Right cardiac atrium (tissue), 5 donors: ENCODE results near the gene KCNMB2. TPM values are rescaled to one million over a fixed set of nuclear protein-coding genes. Genes with fewer than 3 reads are reported as not detected.

ENCODE experiments used
- ATAC-seq, 2 donors: fragments of 200-7000 bp; cut with Tn5 transposase; one replicate each; pipeline versions ENCODE4 v1.8.0 to v1.9.1; 2020; ENCODE audit warnings: moderate library complexity in 2 of 2, mild to moderate bottlenecking in 1 of 2
- DNase-seq, 3 donors: peaks; one replicate each; pipeline ENCODE4 v3.0.0-alpha.2; 2020
- H3K27ac ChIP-seq: one replicate; pipeline ENCODE4 v1.5.1; 2013; ENCODE audit warnings: mild to moderate bottlenecking, low read length, control low read depth, moderate library complexity
- H3K27me3 ChIP-seq: one replicate; pipeline ENCODE4 v1.6.1; 2013; ENCODE audit not compliant: control insufficient read depth, insufficient read depth
- H3K4me1 ChIP-seq: one replicate; pipeline ENCODE4 v1.6.1; 2013; ENCODE audit warnings: low read length; ENCODE audit not compliant: control insufficient read depth, insufficient read depth
- H3K4me3 ChIP-seq: one replicate; pipeline ENCODE4 v1.5.1; 2013; ENCODE audit warnings: low read length, control low read depth
- H3K9me3 ChIP-seq: one replicate; pipeline ENCODE4 v1.6.1; 2013; ENCODE audit warnings: low read length; ENCODE audit not compliant: control insufficient read depth
- WGBS: extraction: QIAGEN DNeasy Blood & Tissue Kit; methylation state at CpG from one replicate; pipeline ENCODE4 v1.1.7; 2013; 5-methylcytosine and 5-hydroxymethylcytosine counted together
- intact Hi-C, 4 donors: fragments of 100-400 bp; cut with DNase I; formaldehyde crosslinking; loops; one replicate each; pipeline versions ENCODE4 v1.11.0 to v1.14.0; 2022 to 2023
- polyA plus RNA-seq: library from polyadenylated mRNA; stranded (reverse); fragments of 200-250 nt; gene quantifications from one replicate; pipeline ENCODE4 v1.2.3, GENCODE V29; 2013
- total RNA-seq, 4 donors: library from RNA; stranded (reverse); fragmentation: NEBNext Ultra II Directional; extraction: Animal tissue kit (Norgen Biotek cat#: 25700); gene quantifications; one replicate each; pipeline ENCODE4 v1.2.1, GENCODE V29; 2021
- donor health status: healthy with polysubstance abuse.
- donor health status: DM: no; HTN: yes; CAD: no.
- donor health status: DM: no; HTN: no; CAD: no.
- donor health status: DM: no; HTN: yes; CAD: no; lungs with severe emphysema.
- donor health status: DM: yes; HTN: yes; CAD: no.

Gene KCNMB2
- total and polyA plus RNA-seq, 5 donors: 4.5 to 10.0 (median 5.1) TPM

DNA sequence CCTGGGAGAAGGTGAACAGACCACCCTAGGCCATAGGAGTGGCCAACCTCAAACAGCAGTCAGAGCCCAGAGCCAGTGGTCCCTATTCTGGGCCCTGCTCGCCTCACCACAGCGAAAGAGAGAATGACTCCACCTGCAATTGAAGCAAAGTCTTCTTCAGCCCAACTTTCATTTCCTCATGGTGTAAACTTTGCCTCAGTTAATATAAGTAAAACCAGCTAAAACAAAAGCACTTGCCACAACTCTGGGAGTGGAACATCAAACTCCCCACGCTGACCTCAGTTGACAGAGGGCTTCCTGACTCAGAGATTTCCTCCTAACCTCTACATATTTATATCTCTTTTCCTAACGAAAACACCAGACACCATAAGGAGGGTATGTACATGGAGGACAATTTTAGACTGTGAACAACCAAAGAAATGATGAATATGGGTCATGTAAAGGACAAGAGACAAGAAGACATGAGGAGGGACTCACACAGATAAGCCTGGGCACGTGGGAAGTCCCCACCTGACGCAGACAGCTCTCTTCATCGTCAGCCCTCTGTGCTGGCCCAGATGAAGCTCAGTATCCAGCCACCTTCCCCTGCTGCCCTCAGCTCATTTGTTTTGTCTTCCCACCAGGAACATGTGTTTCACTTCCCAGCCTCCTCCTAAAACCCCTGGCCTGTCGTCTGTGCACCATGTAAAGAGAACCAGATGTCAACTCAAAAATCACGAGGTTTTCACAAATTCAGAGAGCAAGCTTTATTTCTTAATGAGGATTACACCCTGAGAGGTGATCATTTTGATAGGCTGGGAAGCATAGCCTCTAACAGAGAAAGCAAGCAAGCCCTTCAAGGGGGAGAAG lies 140.9 kb downstream of the KCNMB2 start:
- intact Hi-C loops: no loop called here
- no peak overlapping the region for H3K27ac ChIP-seq

GRCh38 chr3:178677961-178678360 lies 141.7 kb downstream of the KCNMB2 start:
- DNase-seq (no peak), ATAC-seq (no peak)
- H3K27ac ChIP-seq: no peak overlapping the region
- 53% methylated on average over 2 of the region's 2 CpGs for WGBS
- H3K4me1 ChIP-seq: no peaks in the 10 kb centered on the region
- intact Hi-C loops: no loop called here
- H3K27me3 ChIP-seq: no peaks in the 10 kb centered on the region
- H3K4me3 ChIP-seq: no peak overlapping the region
- no peaks in the 10 kb centered on the region for H3K9me3 ChIP-seq

More for the DNA sequence above, 140.9 kb downstream of the KCNMB2 start:
- Histone ChIP-seq H3K4me1 (no peaks in the 10 kb centered on the region), H3K27me3 (no peaks in the 10 kb centered on the region), H3K9me3 (no peaks in the 10 kb centered on the region), H3K4me3 (no peak overlapping the region)
- peak in 1 of 2 donors; percentile 22 for ATAC-seq
- DNase-seq: no peak
- WGBS: 57% methylated on average over 9 of the region's 9 CpGs

DNA sequence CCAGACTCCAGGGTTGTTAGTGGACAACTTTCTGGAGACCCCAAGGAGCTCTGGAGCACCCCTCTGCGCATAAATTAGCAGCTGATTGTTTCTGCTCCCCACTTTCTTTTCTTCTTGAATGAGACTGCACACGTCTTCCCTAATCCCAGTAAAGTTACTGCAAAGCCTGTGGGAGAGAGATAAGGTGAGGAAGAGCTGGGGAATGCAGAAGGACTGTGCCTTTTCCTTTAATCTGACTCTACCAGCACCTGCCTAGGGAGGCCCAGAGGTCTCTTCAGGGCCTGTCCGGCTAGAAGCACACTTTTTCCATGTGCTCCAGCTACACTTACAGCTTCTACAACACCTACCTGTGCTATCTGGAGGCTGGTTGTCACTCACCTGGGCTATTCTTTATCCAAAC lies 143.8 kb downstream of the KCNMB2 start:
- H3K27ac ChIP-seq: no peak overlapping the region
- intact Hi-C loops: no loop called here
- WGBS: 52% methylated on average over 3 of the region's 3 CpGs
- no peaks in the 10 kb centered on the region for H3K4me1 ChIP-seq
- H3K4me3 ChIP-seq: no peak overlapping the region
- ATAC-seq (no peak), DNase-seq (no peak)
- H3K27me3 ChIP-seq: no peaks in the 10 kb centered on the region
- no peaks in the 10 kb centered on the region for H3K9me3 ChIP-seq

DNA sequence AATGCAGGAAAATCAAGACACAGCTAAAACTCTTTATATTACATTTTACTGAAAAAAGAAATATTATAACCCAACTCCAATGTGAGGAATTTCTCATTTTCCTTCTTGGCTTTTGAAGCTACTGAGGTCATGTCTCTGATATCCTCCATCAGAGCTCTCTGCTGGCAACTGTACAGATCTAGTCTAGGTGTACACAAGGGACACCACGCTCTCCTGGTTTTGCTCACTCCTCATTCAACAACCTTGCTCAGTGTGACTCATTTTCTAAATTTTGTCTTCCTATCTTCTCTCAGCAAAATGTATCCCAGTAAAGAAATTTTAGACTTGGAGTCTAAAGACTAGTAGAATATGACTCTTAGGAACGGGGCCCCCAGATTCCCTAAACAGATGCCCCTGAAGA lies 144.3 kb downstream of the KCNMB2 start:
- no peaks in the 10 kb centered on the region for H3K9me3 ChIP-seq
- intact Hi-C loops: no loop called here
- no peaks in the 10 kb centered on the region for H3K27me3 ChIP-seq
- no peak overlapping the region for H3K27ac ChIP-seq
- ATAC-seq (no peak), DNase-seq (no peak)
- no peak overlapping the region for H3K4me3 ChIP-seq
- H3K4me1 ChIP-seq: no peaks in the 10 kb centered on the region
- WGBS: 74% methylated on average over 2 of the region's 2 CpGs

DNA sequence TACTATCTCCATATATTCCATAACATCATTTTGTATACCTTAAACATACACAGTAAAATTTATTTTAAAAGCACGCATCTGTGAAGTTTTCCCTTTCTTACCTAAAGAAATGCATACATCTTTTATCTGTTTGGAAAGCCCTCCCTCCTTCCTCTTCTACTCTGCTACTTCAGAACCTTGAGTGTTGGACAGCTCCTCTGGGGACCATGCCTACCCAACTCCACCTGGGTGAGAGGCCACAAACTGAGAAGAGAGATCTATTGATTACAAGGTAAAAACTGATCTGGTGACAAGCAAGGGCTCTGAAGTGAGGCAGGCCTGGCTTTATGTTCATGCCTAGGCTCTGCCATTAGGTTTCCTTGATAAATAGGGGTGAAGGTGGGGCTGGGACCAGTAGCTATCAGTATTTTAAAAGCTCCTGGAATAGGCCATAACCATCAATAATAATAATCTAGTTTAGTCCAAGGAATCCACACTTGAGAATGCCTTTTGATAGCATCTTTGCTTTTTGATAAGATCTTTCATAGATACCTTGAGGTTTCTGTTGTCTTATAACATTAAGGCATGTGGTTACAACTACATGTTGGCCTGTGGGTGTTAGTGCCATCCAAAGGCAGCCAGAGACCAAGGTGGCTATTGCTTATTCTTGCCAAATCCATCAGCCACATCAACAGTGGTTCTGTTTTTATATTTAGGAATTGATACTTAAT lies 148.8 kb downstream of the KCNMB2 start:
- intact Hi-C loops: no loop called here
- DNase-seq (no peak), ATAC-seq (no peak)
- no peak overlapping the region for H3K4me3 ChIP-seq
- WGBS: 78% methylated on average over 1 of the region's 1 CpG
- H3K9me3 ChIP-seq: no peaks in the 10 kb centered on the region
- H3K27me3 ChIP-seq: no peaks in the 10 kb centered on the region
- H3K4me1 ChIP-seq: no peaks in the 10 kb centered on the region
- no peak overlapping the region for H3K27ac ChIP-seq

DNA sequence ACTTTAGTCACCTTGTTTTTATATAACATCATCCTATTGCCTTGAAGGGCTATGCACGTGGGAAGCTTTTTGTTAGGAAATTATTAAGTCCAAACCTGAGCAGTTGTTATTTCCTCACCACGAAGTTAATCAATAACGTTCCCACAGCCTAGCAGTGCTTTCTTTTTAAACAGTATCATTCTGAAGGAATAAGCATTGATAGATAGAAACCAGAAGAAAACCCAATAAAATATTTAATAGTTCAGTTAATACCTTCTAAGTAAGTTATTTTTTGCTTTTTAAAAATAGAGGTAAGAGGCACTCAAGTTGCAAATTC lies 149.3 kb downstream of the KCNMB2 start:
- DNase-seq (no peak), ATAC-seq (no peak)
- H3K27ac ChIP-seq: no peak overlapping the region
- H3K4me1 ChIP-seq: no peaks in the 10 kb centered on the region
- H3K4me3 ChIP-seq: no peak overlapping the region
- no peaks in the 10 kb centered on the region for H3K9me3 ChIP-seq
- intact Hi-C loops: no loop called here
- 63% methylated on average over 3 of the region's 3 CpGs for WGBS
- H3K27me3 ChIP-seq: no peaks in the 10 kb centered on the region

GRCh38 chr3:178686826-178687225 lies 150.6 kb downstream of the KCNMB2 start:
- DNase-seq: no peak
- no peak for ATAC-seq
- Histone ChIP-seq H3K4me3 (no peak overlapping the region), H3K9me3 (no peaks in the 10 kb centered on the region), H3K27ac (no peak overlapping the region), H3K27me3 (no peaks in the 10 kb centered on the region), H3K4me1 (no peaks in the 10 kb centered on the region)
- 57% methylated on average over 1 of the region's 1 CpG for WGBS
- intact Hi-C loops: no loop called here

DNA sequence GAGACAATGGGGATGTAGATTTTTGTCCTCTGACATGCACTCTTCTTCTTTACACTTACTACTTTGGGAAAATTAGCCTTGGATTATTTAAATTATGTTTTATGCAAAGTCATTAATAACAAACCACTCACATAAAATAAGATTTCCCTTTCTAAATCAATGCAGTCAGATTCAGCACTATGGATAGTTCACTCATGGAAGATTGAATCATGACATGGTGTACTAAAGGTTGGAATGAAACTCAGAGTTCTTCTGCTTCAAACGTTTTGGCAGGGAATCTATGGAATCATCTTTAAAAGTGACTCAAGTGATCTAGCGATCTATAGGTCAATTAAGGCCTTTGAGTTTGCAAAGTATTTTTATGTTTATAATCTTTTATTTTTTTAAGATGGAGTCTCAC lies 154.3 kb downstream of the KCNMB2 start:
- intact Hi-C loops: no loop called here
- 45% methylated on average over 2 of the region's 2 CpGs for WGBS
- H3K4me3 ChIP-seq: no peak overlapping the region
- H3K27ac ChIP-seq: no peak overlapping the region
- DNase-seq (no peak), ATAC-seq (no peak)
- no peaks in the 10 kb centered on the region for H3K4me1 ChIP-seq
- H3K27me3 ChIP-seq: no peaks in the 10 kb centered on the region
- H3K9me3 ChIP-seq: no peaks in the 10 kb centered on the region

DNA sequence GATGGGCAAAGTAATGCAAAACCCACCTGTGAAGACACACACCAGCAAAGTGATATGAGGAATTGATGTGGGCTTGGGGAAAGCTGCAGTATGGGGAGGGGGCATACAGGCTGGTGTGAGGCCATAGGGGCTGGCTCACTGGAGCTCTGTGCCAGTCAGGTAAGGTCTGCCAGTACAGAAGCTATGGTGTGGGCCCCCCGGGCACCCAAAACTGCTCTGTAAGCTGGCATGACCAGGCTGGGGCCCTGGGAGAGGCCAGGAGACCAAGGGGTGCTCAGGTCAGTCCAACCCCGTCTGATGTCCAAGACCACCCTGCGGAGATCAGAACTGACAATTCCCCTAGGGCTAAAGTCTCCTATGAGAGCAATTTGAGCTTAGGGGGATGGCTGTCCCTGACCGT lies 163.1 kb downstream of the KCNMB2 start:
- ATAC-seq (no peak), DNase-seq (no peak)
- no peaks in the 10 kb centered on the region for H3K27me3 ChIP-seq
- intact Hi-C loops: no loop called here
- 95% methylated on average over 4 of the region's 4 CpGs for WGBS
- no peak overlapping the region for H3K4me3 ChIP-seq
- H3K9me3 ChIP-seq: no peaks in the 10 kb centered on the region
- H3K4me1 ChIP-seq: no peaks in the 10 kb centered on the region
- H3K27ac ChIP-seq: no peak overlapping the region

DNA sequence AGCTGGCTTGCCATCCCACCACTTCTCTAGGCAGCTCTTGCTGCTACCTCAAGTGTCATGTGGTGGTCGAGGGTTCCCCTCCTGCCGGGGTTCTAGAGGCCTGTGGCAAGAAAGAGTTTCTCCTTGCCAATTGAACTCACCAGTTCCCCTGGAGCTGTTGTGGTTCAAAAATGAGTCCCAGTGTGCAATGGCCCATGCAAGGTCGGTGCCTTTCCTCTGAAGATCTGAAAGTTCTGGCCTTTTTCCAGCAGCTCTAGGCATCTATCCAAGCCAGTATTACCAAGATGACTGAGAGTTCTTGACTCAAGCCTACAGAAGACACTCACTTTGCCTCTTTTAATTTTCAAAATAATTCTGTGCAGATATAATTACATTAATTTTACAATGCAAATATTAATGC lies 163.6 kb downstream of the KCNMB2 start:
- Histone ChIP-seq H3K27ac (no peak overlapping the region), H3K27me3 (no peaks in the 10 kb centered on the region), H3K9me3 (no peaks in the 10 kb centered on the region), H3K4me1 (no peaks in the 10 kb centered on the region), H3K4me3 (no peak overlapping the region)
- ATAC-seq: no peak
- intact Hi-C loops: no loop called here
- no peak for DNase-seq
- 56% methylated on average over 3 of the region's 3 CpGs for WGBS

- ATAC-seq: no peak
- H3K9me3 ChIP-seq: no peaks in the 10 kb centered on the region
- peaks cover 2% of the 10 kb centered on the region for H3K4me1 ChIP-seq
- WGBS: 69% methylated on average over 1 of the region's 1 CpG
- DNase-seq: no peak
- no peak overlapping the region for H3K27ac ChIP-seq
- no peak overlapping the region for H3K4me3 ChIP-seq
- intact Hi-C loops: no loop called here
- no peaks in the 10 kb centered on the region for H3K27me3 ChIP-seq
Measured at GRCh38 chr3:178703268-178703975, 167.2 kb downstream of the KCNMB2 start.
